ENCODE data around the gene OXSM.

Gene OXSM

GRCh38 chr3:25789596-25790556 lies at the start of gene OXSM:
OXSM (plus strand) TSS chr3:25790090; CDS start chr3:25791021, 931 bp downstream.
- peak; percentile 70 for DNase-seq

GRCh38 chr3:25744470-25744869 lies 45.4 kb upstream of the OXSM start:
- DNase-seq, result no peak

GRCh38 chr3:25747033-25747432 lies 42.9 kb upstream of the OXSM start:
- DNase-seq, result no peak

DNA sequence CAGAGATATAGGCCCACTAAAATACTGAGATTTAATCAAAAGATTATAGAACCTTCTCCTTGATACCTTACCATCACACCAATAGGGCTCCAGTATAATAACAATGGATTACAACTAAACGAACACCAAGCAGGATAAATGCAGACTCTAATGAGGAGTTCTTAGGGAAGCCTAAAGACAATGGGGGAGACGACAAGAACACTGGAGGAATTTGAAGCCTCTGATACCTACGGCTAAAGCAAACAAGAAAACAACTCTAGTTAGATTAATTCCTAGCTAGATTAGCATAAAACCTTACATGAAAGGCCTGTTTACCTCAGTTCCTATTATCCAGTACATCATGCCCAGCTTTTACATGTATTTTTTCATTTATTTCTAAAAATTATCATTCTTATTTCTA lies 41.7 kb upstream of the OXSM start:
- DNase-seq, result no peak

DNA sequence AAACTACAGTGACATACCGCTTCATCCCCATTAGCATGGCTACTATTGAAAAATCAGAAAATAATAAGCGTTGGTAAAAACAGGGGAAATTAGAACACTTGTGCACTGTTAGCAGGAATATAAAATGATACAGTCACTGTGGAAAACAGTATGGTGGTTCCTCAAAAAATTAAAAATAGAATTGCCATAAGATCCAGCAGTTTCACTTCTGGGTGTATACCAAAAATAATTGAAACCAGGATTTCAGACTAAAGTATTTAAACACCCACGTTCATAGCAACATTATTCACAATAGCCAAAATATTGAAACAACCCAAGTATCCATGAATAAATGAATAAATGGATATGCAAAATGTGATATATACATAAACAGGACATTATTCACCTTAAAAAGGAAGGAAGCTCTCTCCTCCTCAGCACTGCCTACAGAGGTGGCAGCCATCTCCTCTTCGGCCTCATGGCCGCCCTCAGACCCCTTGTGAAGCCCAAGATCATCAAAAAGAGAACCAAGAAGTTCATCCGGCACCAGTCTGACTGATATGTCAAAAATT lies 40.8 kb upstream of the OXSM start:
- no peak for DNase-seq

DNA sequence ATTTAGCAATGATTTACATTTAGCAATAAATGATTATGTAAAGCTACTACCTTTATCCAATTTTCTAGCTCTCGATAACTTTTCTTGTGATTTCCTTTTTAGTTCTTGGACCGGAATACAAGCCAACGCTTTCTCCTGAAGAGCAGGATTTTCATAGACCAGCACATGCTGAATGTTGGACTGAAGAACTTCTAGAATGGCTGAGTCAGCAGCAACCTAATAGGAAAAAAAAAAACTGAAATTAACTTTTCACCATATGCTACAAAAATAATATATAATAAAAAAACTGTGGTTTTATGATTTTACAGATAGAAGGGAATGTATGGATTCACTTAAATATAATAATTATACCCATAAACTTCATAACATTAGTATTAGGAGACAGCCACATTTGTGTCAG lies 38.8 kb upstream of the OXSM start:
- DNase-seq, result no peak

DNA sequence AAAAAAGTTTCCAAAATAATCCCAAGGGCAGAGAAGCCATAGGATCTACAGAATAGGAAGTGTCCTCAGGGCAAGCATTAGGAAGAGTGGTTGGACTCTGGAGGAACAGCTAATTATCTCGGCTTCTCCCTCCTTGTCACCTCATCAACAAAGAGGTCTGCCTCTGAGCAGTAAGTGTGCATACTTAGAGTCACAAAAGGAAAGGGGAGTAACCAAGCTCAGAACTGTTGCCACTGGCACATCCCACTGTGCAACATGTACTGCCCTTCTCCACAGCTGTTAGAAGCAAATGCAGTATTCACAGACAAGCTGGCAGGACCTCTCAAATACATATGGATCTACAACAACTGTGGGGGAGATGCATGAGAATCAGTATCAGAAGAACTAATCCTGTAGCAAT lies 38.2 kb upstream of the OXSM start:
- DNase-seq, result no peak

DNA sequence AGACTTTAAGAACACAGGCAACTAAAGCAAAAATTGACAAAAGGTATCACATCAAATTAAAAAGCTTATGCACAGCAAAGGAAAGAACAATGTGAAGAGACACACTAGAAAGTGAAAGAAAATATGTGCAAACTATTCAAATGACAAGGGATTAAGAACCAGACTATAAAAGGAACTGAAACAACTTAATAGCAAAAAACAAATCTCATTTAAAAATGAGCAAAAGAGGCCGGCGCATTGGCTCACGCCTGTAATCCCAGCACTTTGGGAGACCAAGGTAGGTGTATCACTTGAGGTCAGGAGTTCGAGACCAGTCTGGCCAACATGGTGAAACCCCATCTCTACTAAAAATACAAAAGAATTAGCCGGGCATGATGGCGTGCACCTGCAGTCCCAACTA lies 21.0 kb upstream of the OXSM start:
- DNase-seq, result no peak

GRCh38 chr3:25775936-25776335 lies 14.0 kb upstream of the OXSM start:
- DNase-seq, result no peak

DNA sequence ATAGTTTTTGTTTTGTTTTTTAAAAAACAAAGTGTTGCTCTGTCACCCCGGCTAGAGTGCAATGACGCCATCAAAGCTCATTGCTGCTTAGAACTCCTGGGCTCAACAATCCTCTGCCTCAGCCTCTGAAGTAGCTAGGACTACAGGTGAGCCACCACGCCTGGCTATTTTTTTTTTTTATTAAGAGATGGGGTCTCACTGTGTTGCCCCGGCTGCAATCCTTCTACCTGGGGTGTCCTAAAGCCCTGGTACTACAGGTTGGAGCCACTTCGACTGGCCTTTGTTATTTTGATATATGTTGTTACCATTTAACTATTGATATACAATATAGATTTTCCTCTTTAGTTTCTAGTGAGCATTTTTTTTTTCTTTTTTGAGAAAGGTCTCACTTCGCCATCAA lies 9.3 kb upstream of the OXSM start:
- no peak for DNase-seq

DNA sequence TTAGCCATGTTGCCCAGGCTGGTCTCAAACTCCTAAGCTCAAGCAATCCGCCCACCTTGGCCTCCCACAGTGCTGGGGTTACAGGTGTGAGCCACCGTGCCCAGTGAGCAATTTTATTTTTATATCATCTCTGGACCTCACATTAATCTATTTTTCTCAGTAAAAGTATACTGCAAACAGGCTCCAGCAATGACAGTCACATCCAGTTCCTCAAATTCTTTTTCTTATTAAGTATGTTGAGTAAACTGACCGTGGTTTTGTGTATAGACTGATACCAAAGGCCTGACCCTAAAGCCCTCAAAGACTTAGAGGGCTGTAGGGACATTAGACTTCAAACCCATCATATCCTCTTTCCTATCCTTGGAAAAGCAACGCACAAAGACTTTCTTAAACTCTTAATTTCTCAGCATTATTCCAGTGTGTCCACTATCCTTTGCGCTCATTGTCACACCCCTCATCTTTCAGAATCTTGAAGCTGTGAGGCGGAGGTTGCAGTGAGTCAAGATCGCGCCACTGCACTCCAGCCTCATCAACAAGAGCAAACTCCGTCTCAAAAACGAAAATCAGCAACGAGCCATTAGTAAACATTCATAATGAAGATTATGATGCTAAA lies 8.6 kb upstream of the OXSM start:
- no peak for DNase-seq

- DNase-seq, result no peak
Observed at GRCh38 chr3:25781758-25782594, 7.9 kb upstream of the OXSM start.

DNA sequence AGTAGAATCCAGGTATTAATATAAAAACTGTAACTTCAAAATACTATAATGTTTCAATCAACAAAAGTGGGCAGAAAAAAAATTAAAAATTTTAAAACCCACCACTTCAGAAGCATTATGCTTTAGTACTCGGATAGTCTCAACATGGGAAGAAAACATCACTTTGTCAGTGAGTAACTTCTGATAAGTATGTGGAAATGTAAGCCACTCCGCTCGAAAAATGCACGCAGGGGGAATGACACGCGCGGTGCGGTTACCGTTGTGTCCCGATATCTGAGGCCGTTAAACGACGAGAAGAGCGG lies 7.3 kb upstream of the OXSM start:
- DNase-seq, result no peak

GRCh38 chr3:25782938-25783660 lies 6.8 kb upstream of the OXSM start, which contains the start of gene NGLY1:
NGLY1 (minus strand) TSS chr3:25783443; CDS start chr3:25783390, 53 bp downstream.
- DNase-seq, result peak; percentile 26

DNA sequence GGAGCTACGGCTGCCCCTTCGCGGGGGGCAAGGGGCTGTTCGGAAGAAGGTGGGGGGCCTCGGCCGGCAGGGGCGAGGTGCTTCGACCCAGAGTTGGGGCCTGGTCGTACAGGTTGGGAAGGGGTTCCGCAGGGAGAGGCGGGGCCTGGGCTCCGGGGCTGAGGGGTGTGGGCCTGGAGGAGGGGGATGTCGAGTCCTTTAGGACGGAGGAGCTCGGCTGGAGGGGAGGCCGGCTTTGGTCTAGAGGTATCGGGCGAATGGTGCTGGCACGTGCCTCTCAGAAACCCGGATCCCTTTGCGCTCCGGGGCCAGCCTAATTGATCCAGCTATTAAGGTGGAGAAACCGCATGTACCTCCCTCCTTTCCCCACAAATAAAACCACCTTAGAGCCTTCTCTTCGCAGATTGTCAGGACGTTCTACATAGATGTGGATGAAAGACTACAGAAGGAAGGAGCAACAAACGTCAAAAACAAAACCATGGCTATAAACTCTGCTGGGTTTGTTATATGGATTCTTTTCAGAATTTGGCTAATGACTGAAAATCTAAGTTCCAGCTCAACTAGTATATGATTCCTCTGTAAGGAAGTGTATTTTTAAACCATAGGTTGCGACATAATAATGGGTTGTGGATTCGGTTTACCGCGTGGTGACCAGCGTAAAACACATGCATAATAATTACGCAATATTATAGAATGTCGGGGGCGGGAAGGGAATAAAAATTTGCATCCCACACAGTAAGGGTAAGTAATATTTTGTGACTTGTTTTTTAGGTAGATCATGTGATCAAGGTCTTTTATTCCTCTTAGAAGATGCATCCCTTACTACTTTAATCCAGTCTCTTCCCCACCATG lies 6.0 kb upstream of the OXSM start:
- peak; percentile 19 for DNase-seq

- DNase-seq, result no peak
Observed at GRCh38 chr3:25784971-25785370, 4.9 kb upstream of the OXSM start.

DNA sequence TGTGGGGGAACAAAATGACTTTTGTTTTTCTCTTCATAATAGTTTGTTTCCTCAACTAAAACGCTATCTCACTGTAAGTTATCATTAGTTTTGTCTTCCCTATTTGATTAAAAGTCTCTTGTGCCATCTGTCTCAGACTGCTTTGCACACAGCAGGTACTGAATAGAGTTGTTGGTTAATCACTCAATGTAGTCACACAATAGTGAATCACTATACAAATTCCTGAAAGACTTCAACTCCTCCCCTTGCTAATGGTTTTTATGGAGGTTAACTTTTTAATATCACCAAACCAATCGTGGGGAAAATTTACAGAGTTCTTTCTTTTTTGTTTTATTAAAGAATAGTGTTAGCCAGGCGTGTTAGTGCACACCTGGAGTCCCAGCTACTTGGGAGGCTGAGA lies 4.1 kb upstream of the OXSM start:
- DNase-seq, result no peak

GRCh38 chr3:25787689-25788088 lies 2.2 kb upstream of the OXSM start:
- DNase-seq, result no peak

GRCh38 chr3:25789209-25789595 lies 688 bp upstream of the OXSM start:
- no peak for DNase-seq

DNA sequence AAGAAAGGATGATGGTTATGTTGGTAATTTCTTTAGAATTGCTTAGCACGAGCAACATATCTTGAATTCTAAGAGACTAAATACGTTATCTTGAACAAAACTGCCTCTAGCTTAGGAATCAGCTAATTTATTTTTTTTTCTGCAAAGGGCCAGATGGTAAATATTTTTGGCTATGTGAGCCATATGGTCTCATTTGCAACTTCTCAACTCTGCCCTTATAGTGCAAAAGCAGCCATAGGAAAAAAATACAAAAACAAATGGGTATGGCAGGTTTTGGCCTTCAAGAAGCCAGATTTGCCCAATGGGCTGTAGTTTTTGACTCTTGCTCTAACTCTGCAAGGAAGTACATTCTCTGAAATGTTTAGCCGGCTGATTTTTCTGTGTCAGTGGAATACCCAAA lies 11.9 kb downstream of the OXSM start:
- no peak for DNase-seq

DNA sequence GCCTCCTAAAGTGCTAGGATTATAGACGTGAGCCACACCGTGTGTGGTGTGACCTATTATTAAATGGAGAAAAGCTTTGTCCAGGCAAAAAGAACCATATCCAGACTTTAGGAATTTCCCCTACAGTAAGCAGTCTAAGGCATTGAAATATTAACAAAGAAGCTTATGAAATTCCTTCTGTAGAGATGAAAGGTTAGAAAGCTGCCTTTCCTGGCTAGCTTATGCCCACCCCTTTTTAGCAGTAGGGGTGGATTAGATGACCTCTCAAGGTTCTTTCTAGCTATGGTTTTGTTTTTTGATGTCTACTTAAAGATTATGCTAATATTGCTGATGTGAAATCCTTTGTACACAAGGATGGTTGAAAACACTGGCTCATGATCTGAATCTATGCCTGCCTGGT lies 13.9 kb downstream of the OXSM start:
- DNase-seq, result no peak

- no peak for DNase-seq
Observed at GRCh38 chr3:25804676-25805075, 14.8 kb downstream of the OXSM start.
